ENCODE data around the gene TCL1A. TPM values are rescaled to one million over a fixed set of nuclear protein-coding genes. Genes with fewer than 3 reads are reported as not detected.

Gene TCL1A
- total RNA-seq, 1 experiment from 2014 or later, result not detected

- in situ Hi-C loops (cut with HindIII; ENCODE audit: low pct_unique_long_range_greater_than_20kb, low sequenced_read_pairs), result no loop called here
- TF ChIP-seq CTCF (IDR thresholded peaks at IDR 0.05) (no peak), TCF7L2 (IDR thresholded peaks at IDR 0.05; ENCODE audit: low read depth, low read length) (no peak), POLR2AphosphoS5 (IDR thresholded peaks at IDR 0.05; ENCODE audit: low read depth, low read length) (no peak), REST (IDR thresholded peaks at IDR 0.05; ENCODE audit: insufficient read depth in 1 of 2, low read depth in 2 of 2, low read length in 1 of 2) (no peak), SIN3A (IDR thresholded peaks at IDR 0.05; ENCODE audit: borderline replicate concordance, insufficient read depth, low read depth, low read length) (no peak)
- Histone ChIP-seq H3K4me3 (ENCODE audit: low read depth in 2 of 2, low read length in 2 of 2) (no peak overlapping the region), H3K27ac (ENCODE audit: low read length) (no peak overlapping the region), H3K4me1 (ENCODE audit: control insufficient read depth, insufficient read depth, low read length) (no peaks in the 10 kb centered on the region), H3K27me3 (ENCODE audit: control insufficient read depth, insufficient read depth, low read length) (no peaks in the 10 kb centered on the region; the same call in 1 of the 2 replicates), H3K9me3 (ENCODE audit: control insufficient read depth, insufficient read depth, low read depth, low read length) (no peaks in the 10 kb centered on the region), H3K36me3 (ENCODE audit: control insufficient read depth, insufficient read depth, low read length) (no peaks in the 10 kb centered on the region)
- ATAC-seq (no peak), DNase-seq (ENCODE audit: low read depth, low spot score) (no peak)
- intact Hi-C loops (cut with micrococcal nuclease; ENCODE audit: unreplicated experiment), result no loop called here
- BruUV-seq (replicated peaks), result no TSS peak
- ChIA-PET POLR2A (no interaction called here), CTCF (no interaction called here)
These were observed 45.6 kb downstream of the TCL1A start for GRCh38 chr14:95668235-95668772.

- DNase-seq (ENCODE audit: low read depth, low spot score) (no peak), ATAC-seq (no peak)
- CTCF ChIA-PET, result no interaction called here
- BruUV-seq (replicated peaks), result no TSS peak
- no peaks in the 10 kb centered on the region for H3K36me3 ChIP-seq (ENCODE audit: control insufficient read depth, insufficient read depth, low read length)
- H3K4me1 ChIP-seq (ENCODE audit: control insufficient read depth, insufficient read depth, low read length), result no peaks in the 10 kb centered on the region
- in situ Hi-C loops (cut with HindIII; ENCODE audit: low pct_unique_long_range_greater_than_20kb, low sequenced_read_pairs) (no loop called here), intact Hi-C loops (cut with micrococcal nuclease; ENCODE audit: unreplicated experiment) (no loop called here)
- TF ChIP-seq TCF7L2 (IDR thresholded peaks at IDR 0.05; ENCODE audit: low read depth, low read length), result no peak
- no peaks in the 10 kb centered on the region; the same call in 1 of the 2 replicates for H3K27me3 ChIP-seq (ENCODE audit: control insufficient read depth, insufficient read depth, low read length)
- H3K27ac ChIP-seq (ENCODE audit: low read length), result no peak overlapping the region
- H3K4me3 ChIP-seq (ENCODE audit: low read depth in 2 of 2, low read length in 2 of 2), result no peak overlapping the region
- H3K9me3 ChIP-seq (ENCODE audit: control insufficient read depth, insufficient read depth, low read depth, low read length), result no peaks in the 10 kb centered on the region
- POLR2A ChIA-PET, result no interaction called here
These were observed 46.7 kb downstream of the TCL1A start for GRCh38 chr14:95667249-95667693.

GRCh38 chr14:95666450-95666849 lies 47.5 kb downstream of the TCL1A start:
- ATAC-seq (no peak), DNase-seq (ENCODE audit: low read depth, low spot score) (no peak)
- Histone ChIP-seq H3K9me3 (ENCODE audit: control insufficient read depth, insufficient read depth, low read depth, low read length) (no peaks in the 10 kb centered on the region), H3K27me3 (ENCODE audit: control insufficient read depth, insufficient read depth, low read length) (no peaks in the 10 kb centered on the region; the same call in 1 of the 2 replicates), H3K27ac (ENCODE audit: low read length) (no peak overlapping the region), H3K4me3 (ENCODE audit: low read depth in 2 of 2, low read length in 2 of 2) (no peak overlapping the region), H3K36me3 (ENCODE audit: control insufficient read depth, insufficient read depth, low read length) (no peaks in the 10 kb centered on the region), H3K4me1 (ENCODE audit: control insufficient read depth, insufficient read depth, low read length) (no peaks in the 10 kb centered on the region)
- CTCF ChIA-PET, result no interaction called here
- TF ChIP-seq CTCF (IDR thresholded peaks at IDR 0.05), result no peak
- TF ChIP-seq TCF7L2 (IDR thresholded peaks at IDR 0.05; ENCODE audit: low read depth, low read length), result no peak
- TF ChIP-seq SIN3A (IDR thresholded peaks at IDR 0.05; ENCODE audit: borderline replicate concordance, insufficient read depth, low read depth, low read length), result no peak
- no peak for TF ChIP-seq REST (IDR thresholded peaks at IDR 0.05; ENCODE audit: insufficient read depth in 1 of 2, low read depth in 2 of 2, low read length in 1 of 2)
- no peak for TF ChIP-seq POLR2AphosphoS5 (IDR thresholded peaks at IDR 0.05; ENCODE audit: low read depth, low read length)
- POLR2A ChIA-PET, result no interaction called here
- intact Hi-C loops (cut with micrococcal nuclease; ENCODE audit: unreplicated experiment) (no loop called here), in situ Hi-C loops (cut with HindIII; ENCODE audit: low pct_unique_long_range_greater_than_20kb, low sequenced_read_pairs) (no loop called here)
- no TSS peak for BruUV-seq (replicated peaks)

Measured in Panc1 (cell line).